ENCODE data around the gene RIPK1.

The RIPK1 gene

GRCh38 chr6:3085074-3085473, 16.8 kb downstream of the RIPK1 start:
- H3K36me3 ChIP-seq = peaks cover 75% of the 10 kb centered on the region
- no peak overlapping the region for H3K27ac ChIP-seq
- no peaks in the 10 kb centered on the region for H3K9me3 ChIP-seq (ENCODE audit: severe bottlenecking)
- H3K27me3 ChIP-seq (ENCODE audit: insufficient read depth, low read depth, severe bottlenecking) = no peaks in the 10 kb centered on the region
- no peak for DNase-seq
- no peak overlapping the region for H3K4me3 ChIP-seq (ENCODE audit: low read depth, low read length)
- TF ChIP-seq CTCF (IDR thresholded peaks at IDR 0.05; ENCODE audit: low read depth, low read length) = no peak

- TF ChIP-seq CTCF (IDR thresholded peaks at IDR 0.05; ENCODE audit: low read depth, low read length) = no peak
- Histone ChIP-seq H3K4me3 (ENCODE audit: low read depth, low read length) (no peak overlapping the region), H3K36me3 (peaks cover 66% of the 10 kb centered on the region), H3K27me3 (ENCODE audit: insufficient read depth, low read depth, severe bottlenecking) (no peaks in the 10 kb centered on the region), H3K9me3 (ENCODE audit: severe bottlenecking) (peaks cover 3% of the 10 kb centered on the region), H3K27ac (no peak overlapping the region)
- no peak for DNase-seq
Measured at GRCh38 chr6:3086282-3086946, 18.1 kb downstream of the RIPK1 start.

- TF ChIP-seq CTCF (IDR thresholded peaks at IDR 0.05; ENCODE audit: low read depth, low read length) = no peak
- no peak overlapping the region for H3K27ac ChIP-seq
- H3K9me3 ChIP-seq (ENCODE audit: severe bottlenecking) = peaks cover 3% of the 10 kb centered on the region
- no peak overlapping the region for H3K4me3 ChIP-seq (ENCODE audit: low read depth, low read length)
- peaks cover 53% of the 10 kb centered on the region for H3K36me3 ChIP-seq
- no peak for DNase-seq
- H3K27me3 ChIP-seq (ENCODE audit: insufficient read depth, low read depth, severe bottlenecking) = no peaks in the 10 kb centered on the region
Measured at GRCh38 chr6:3088446-3088845, 20.2 kb downstream of the RIPK1 start.

DNA sequence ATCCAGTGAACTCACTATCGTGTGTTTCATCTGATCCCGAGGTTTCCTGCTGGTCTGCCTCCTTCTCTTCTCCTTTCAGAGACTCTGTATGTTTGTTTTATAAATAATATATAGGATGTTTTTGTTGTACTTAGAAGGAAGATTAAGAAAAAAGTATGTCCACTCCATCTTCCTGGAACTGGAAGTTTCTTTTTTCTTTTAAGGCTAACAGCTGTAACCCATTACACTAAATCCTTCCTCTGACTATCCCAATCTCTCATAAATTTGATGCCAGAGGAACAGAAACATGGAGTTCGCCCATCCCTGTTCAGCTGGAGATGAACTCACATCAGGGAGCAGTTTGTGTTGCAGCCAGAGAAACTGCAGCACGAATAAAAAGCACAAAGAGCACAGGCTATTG, 20.7 kb downstream of the RIPK1 start:
- H3K27ac ChIP-seq = no peak overlapping the region
- H3K36me3 ChIP-seq = peaks cover 49% of the 10 kb centered on the region
- no peak for TF ChIP-seq CTCF (IDR thresholded peaks at IDR 0.05; ENCODE audit: low read depth, low read length)
- H3K4me3 ChIP-seq (ENCODE audit: low read depth, low read length) = no peak overlapping the region
- H3K9me3 ChIP-seq (ENCODE audit: severe bottlenecking) = peaks cover 3% of the 10 kb centered on the region
- DNase-seq = no peak
- no peaks in the 10 kb centered on the region for H3K27me3 ChIP-seq (ENCODE audit: insufficient read depth, low read depth, severe bottlenecking)

GRCh38 chr6:3090013-3090412, 21.7 kb downstream of the RIPK1 start:
- peaks cover 53% of the 10 kb centered on the region for H3K36me3 ChIP-seq

More at GRCh38 chr6:3090013-3090412, 21.7 kb downstream of the RIPK1 start:
- peaks cover 3% of the 10 kb centered on the region for H3K9me3 ChIP-seq (ENCODE audit: severe bottlenecking)
- H3K27me3 ChIP-seq (ENCODE audit: insufficient read depth, low read depth, severe bottlenecking) = no peaks in the 10 kb centered on the region
- TF ChIP-seq CTCF (IDR thresholded peaks at IDR 0.05; ENCODE audit: low read depth, low read length) = no peak
- H3K27ac ChIP-seq = no peak overlapping the region; the same call in 1 of the 2 replicates
- no peak overlapping the region for H3K4me3 ChIP-seq (ENCODE audit: low read depth, low read length)
- peak; percentile 62 for DNase-seq

All from WERI-Rb-1 (cell line).